Measurements from ENCODE around the gene CMIP. TPM values are rescaled to one million over a fixed set of nuclear protein-coding genes. Genes with fewer than 3 reads are reported as not detected.

The CMIP gene
- total RNA-seq, 1 experiment from 2014 or later: 48.2 TPM

- H3K36me3 Mint-ChIP-seq (ENCODE audit: insufficient read depth in 1 of 3, low read depth in 3 of 3): peaks cover 0 to 21% (median 20%) of the 10 kb centered on the region in 3 experiments; a peak in 5 of 7 replicates
- Histone ChIP-seq H4K8ac (replicated peaks; ENCODE audit: insufficient read length, low read depth, low read length) (no peak overlapping the region), H3K4ac (ENCODE audit: low read depth, low read length) (no peak overlapping the region), H2BK5ac (ENCODE audit: insufficient read length, low read length) (no peak overlapping the region), H3K27me3 (ENCODE audit: insufficient read depth, low read length) (no peaks in the 10 kb centered on the region), H3K4me1 (ENCODE audit: insufficient read depth, low read length) (no peaks in the 10 kb centered on the region), H2AK5ac (ENCODE audit: insufficient read length, low read length) (no peak overlapping the region), H2BK15ac (ENCODE audit: low read depth, low read length) (no peak overlapping the region), H3K23me2 (ENCODE audit: insufficient read length, low read depth, low read length, poor library complexity, severe bottlenecking) (no peaks in the 10 kb centered on the region), H4K91ac (ENCODE audit: insufficient read length, low read depth, low read length) (no peak overlapping the region), H3K27ac (ENCODE audit: insufficient read length, low read depth, low read length) (no peak overlapping the region), H2BK12ac (ENCODE audit: insufficient read length, low read depth, low read length) (no peak overlapping the region), H4K5ac (ENCODE audit: insufficient read length, low read depth, low read length) (no peak overlapping the region), H2AFZ (ENCODE audit: low read length) (no peak overlapping the region), H3K14ac (ENCODE audit: insufficient read depth, low read length) (no peak overlapping the region), H2BK20ac (ENCODE audit: low read depth, low read length, poor library complexity, severe bottlenecking) (no peak overlapping the region), H3T11ph (ENCODE audit: low read length) (no peak overlapping the region), H3K9me3 (ENCODE audit: control insufficient read depth, low read depth, low read length) (no peaks in the 10 kb centered on the region), H4K20me1 (ENCODE audit: control insufficient read depth, insufficient read depth, insufficient read length) (no peaks in the 10 kb centered on the region), H3K23ac (ENCODE audit: insufficient read length, low read depth, low read length) (no peak overlapping the region), H3K79me2 (ENCODE audit: insufficient read depth, low read length) (peaks cover 3% of the 10 kb centered on the region; the same call in 1 of the 2 replicates), H3K56ac (ENCODE audit: insufficient read length, low read depth, low read length) (no peak overlapping the region), H3K18ac (ENCODE audit: insufficient read length, low read depth, low read length) (no peak overlapping the region), H3K79me1 (ENCODE audit: insufficient read depth, low read depth, low read length, poor library complexity, severe bottlenecking) (no peaks in the 10 kb centered on the region), H3K4me2 (ENCODE audit: insufficient read depth, insufficient read length, low read length) (no peak overlapping the region), H2BK120ac (ENCODE audit: low read depth, low read length, poor library complexity, severe bottlenecking) (no peak overlapping the region), H3K9ac (ENCODE audit: extremely low read depth, insufficient read length, low read length) (no peak overlapping the region)
- H3K4me3 Mint-ChIP-seq: no peak overlapping the region
- no peaks in the 10 kb centered on the region for H3K27me3 Mint-ChIP-seq (ENCODE audit: low read depth)
- H3K4me1 Mint-ChIP-seq: peaks cover 20 to 30% of the 10 kb centered on the region in 2 experiments
- no peak for TF ChIP-seq CTCF (conservative IDR thresholded peaks at IDR 0.05)
- DNase-seq: no peak
- no CpG with 5 or more reads among the region's 4 CpGs for WGBS (ENCODE audit: extremely low coverage, insufficient read length, low lambda C conversion rate)
- H3K27ac Mint-ChIP-seq: peak overlapping the region in 1 of 3 experiments; percentile 75; a peak in 1 of 7 replicates
- no peaks in the 10 kb centered on the region for H3K9me3 Mint-ChIP-seq
Measured at GRCh38 chr16:81606039-81606438, 161.4 kb downstream of the CMIP start.

Data from H9 (cell line).